GM18526 (cell line): ENCODE data around the gene MUC6.

Experiments
- POLR2A ChIP-seq: IDR thresholded peaks from 3 replicates; pipeline ENCODE4 v1.6.1; 2011; ENCODE audit not compliant: insufficient read length; ENCODE audit errors: extremely low read depth

The MUC6 gene

GRCh38 chr11:1006762-1007161 lies 29.8 kb downstream of the MUC6 start:
- no peak for TF ChIP-seq POLR2A

GRCh38 chr11:1005928-1006327 lies 30.6 kb downstream of the MUC6 start:
- TF ChIP-seq POLR2A = no peak

GRCh38 chr11:1003159-1003558 lies 33.4 kb downstream of the MUC6 start:
- TF ChIP-seq POLR2A = no peak

GRCh38 chr11:1002406-1002984 lies 34.0 kb downstream of the MUC6 start:
- TF ChIP-seq POLR2A = no peak

GRCh38 chr11:1001617-1002405 lies 34.7 kb downstream of the MUC6 start:
- no peak for TF ChIP-seq POLR2A

GRCh38 chr11:1000357-1001278 lies 35.9 kb downstream of the MUC6 start:
- TF ChIP-seq POLR2A = no peak

- TF ChIP-seq POLR2A = no peak
Observed at GRCh38 chr11:999009-999408, 37.5 kb downstream of the MUC6 start.

GRCh38 chr11:997907-998306 lies 38.6 kb downstream of the MUC6 start:
- no peak for TF ChIP-seq POLR2A

- TF ChIP-seq POLR2A = no peak
Observed at GRCh38 chr11:996681-997080, 39.8 kb downstream of the MUC6 start.

- no peak for TF ChIP-seq POLR2A
Observed at GRCh38 chr11:995752-996420, 40.6 kb downstream of the MUC6 start.

- TF ChIP-seq POLR2A = no peak
Observed at GRCh38 chr11:995044-995751, 41.3 kb downstream of the MUC6 start.

GRCh38 chr11:993632-994167 lies 42.8 kb downstream of the MUC6 start:
- no peak for TF ChIP-seq POLR2A

- no peak for TF ChIP-seq POLR2A
Observed at GRCh38 chr11:992577-992976, 43.9 kb downstream of the MUC6 start.

- no peak for TF ChIP-seq POLR2A
Observed at GRCh38 chr11:991711-992307, 44.7 kb downstream of the MUC6 start.
